ENCODE data around the gene MYO18A.

The MYO18A gene

DNA sequence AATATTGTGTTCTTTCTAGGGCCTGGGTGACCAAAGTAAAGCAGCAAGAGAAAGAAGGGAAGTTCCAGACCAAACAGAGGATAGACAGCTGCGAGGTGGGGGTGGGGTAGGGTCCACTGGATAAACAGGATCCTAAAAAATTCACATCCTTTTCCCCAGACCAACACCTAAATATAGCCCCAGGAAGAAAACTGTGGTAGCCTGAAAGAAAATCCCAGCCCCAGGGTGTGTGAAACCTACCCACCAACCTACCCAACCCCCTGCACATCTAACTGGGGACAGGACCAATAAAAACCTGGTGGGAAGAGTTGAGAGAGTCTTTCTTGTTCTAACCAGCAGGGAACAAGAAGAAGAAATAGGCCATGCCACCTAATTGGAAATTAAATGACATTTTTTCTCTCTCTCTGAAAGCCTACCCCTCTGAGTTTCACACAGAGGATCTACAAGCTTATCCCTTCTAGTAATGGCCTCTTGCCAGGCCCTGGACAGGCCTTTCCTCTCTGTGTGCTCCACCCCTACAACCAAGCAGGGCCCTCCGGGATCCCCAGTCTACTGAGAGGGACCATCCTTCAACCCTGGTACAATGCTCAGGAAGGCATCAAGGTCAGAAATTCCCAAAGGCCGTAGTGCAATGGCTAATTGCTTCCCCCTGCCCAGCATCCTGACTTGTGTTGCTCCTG lies 12.0 kb downstream of the MYO18A start:
- peaks cover 8% of the 10 kb centered on the region for H3K4me1 ChIP-seq (ENCODE audit: control insufficient read depth, insufficient read depth, low read length)
- no peak overlapping the region for H3K4me3 ChIP-seq (ENCODE audit: insufficient read depth, low read depth, low read length)
- H3K36me3 ChIP-seq (ENCODE audit: control insufficient read depth, insufficient read depth, low read length) = no peaks in the 10 kb centered on the region
- no peak overlapping the region for H3K27ac ChIP-seq (ENCODE audit: insufficient read depth, low read depth, low read length, poor library complexity, severe bottlenecking)
- 88% methylated on average over 2 to 3 of the region's 3 CpGs for WGBS, 2 experiments
- no peaks in the 10 kb centered on the region for H3K9me3 ChIP-seq (ENCODE audit: control insufficient read depth, low read length)
- no peaks in the 10 kb centered on the region for H3K27me3 ChIP-seq (ENCODE audit: control insufficient read depth, insufficient read depth, low read length, poor library complexity, severe bottlenecking)

DNA sequence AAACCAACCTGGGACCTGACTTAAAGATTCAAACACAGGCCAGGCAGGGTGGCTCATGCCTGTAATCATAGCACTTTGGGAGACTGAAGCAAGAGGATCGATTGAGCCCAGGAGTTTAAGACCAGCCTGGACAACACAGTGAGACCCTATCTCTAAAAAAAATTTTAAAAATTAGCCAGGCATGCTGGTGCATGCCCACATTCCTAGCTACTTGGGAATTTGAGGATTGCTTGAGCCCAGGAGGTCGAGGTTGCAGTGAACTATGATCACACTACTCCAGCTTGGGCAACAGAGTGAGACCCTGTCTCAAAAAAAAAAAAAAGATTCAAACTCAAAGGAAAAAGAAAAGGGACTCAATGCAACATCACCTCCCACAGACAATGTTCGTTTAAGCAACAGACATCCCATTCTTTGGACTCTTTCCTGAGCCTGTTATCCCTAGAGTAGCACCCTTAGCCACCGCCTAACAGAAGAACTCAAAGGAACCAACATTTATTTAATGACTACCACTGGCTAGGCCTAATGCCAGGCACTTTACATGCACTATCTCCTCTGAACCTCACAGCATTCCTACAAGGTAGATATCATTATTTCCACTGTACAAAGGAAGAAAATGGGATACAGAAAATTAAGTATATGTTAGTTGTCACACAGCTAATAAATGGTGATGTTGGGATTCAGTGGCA lies 12.7 kb downstream of the MYO18A start:
- Histone ChIP-seq H3K27me3 (ENCODE audit: control insufficient read depth, insufficient read depth, low read length, poor library complexity, severe bottlenecking) (no peaks in the 10 kb centered on the region), H3K4me3 (ENCODE audit: insufficient read depth, low read depth, low read length) (no peak overlapping the region), H3K4me1 (ENCODE audit: control insufficient read depth, insufficient read depth, low read length) (peaks cover 8% of the 10 kb centered on the region), H3K27ac (ENCODE audit: insufficient read depth, low read depth, low read length, poor library complexity, severe bottlenecking) (no peak overlapping the region), H3K36me3 (ENCODE audit: control insufficient read depth, insufficient read depth, low read length) (no peaks in the 10 kb centered on the region), H3K9me3 (ENCODE audit: control insufficient read depth, low read length) (no peaks in the 10 kb centered on the region)
- WGBS, 2 experiments = 92 to 93% methylated on average over 4 of the region's 4 CpGs

DNA sequence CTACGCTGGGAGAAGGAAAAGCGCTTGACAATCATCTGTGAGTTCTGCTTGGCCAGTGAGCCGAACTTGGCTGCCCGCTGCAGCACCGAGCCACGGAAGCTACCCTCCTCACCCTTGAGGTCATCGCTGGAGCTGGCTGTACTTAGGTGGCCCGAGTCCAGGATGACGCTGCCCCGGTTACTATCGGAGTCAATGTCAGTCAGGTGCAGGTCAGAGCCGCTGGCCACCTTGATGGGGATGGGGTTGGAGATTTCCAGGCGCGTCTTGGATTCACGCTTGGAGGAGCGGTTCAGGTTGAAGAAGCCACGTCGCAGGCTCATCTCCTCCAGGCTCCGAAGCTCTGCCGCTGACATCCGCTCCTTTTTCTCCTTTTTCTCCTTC lies 13.7 kb downstream of the MYO18A start:
- 95 to 97% methylated on average over 21 of the region's 21 CpGs for WGBS, 2 experiments

DNA sequence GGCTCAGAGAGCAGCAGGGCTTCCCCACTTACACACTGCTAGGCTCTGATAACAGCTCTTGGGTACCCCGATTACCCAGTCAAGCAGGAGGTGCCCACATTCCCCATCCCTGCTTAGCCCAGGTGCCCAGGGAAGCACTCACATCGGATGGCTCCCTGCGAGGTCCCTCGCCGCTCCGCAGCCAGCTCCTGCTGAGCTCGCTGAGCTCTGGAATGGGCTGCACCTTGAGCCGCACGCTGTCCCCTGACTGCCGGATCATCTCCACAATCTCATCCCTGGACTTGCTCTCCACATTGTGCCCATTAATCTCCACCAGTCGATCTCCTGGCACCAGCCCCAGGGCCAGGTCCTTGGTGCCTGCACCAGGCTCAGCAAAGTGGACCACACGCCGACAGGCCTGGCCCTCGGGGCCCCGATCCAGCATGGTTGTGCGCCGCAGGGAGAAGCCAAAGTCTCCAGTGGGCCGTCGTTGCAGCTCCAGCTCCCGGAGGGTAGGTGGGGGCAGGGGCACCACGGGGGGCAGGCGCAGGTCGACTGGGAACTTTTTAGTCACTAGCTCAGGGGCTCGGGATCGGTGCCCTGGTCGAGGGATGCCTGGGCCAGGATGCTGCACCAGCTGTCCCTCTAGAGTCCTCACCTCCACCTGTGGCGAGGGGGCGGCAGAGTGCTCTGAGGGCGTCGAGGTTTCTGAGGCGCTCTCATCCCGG lies 14.2 kb downstream of the MYO18A start:
- H3K36me3 ChIP-seq (ENCODE audit: control insufficient read depth, insufficient read depth, low read length) = no peaks in the 10 kb centered on the region
- no peak overlapping the region for H3K27ac ChIP-seq (ENCODE audit: insufficient read depth, low read depth, low read length, poor library complexity, severe bottlenecking)
- H3K27me3 ChIP-seq (ENCODE audit: control insufficient read depth, insufficient read depth, low read length, poor library complexity, severe bottlenecking) = no peaks in the 10 kb centered on the region
- no peak overlapping the region for H3K4me3 ChIP-seq (ENCODE audit: insufficient read depth, low read depth, low read length)
- no peaks in the 10 kb centered on the region for H3K9me3 ChIP-seq (ENCODE audit: control insufficient read depth, low read length)
- whole genome bisulfite sequencing, 2 experiments = 93 to 94% methylated on average over 32 of the region's 32 CpGs
- peaks cover 8% of the 10 kb centered on the region for H3K4me1 ChIP-seq (ENCODE audit: control insufficient read depth, insufficient read depth, low read length)

More for the DNA sequence above, 13.7 kb downstream of the MYO18A start:
- Histone ChIP-seq H3K27ac (ENCODE audit: insufficient read depth, low read depth, low read length, poor library complexity, severe bottlenecking) (no peak overlapping the region), H3K4me3 (ENCODE audit: insufficient read depth, low read depth, low read length) (no peak overlapping the region), H3K9me3 (ENCODE audit: control insufficient read depth, low read length) (no peaks in the 10 kb centered on the region), H3K27me3 (ENCODE audit: control insufficient read depth, insufficient read depth, low read length, poor library complexity, severe bottlenecking) (no peaks in the 10 kb centered on the region), H3K36me3 (ENCODE audit: control insufficient read depth, insufficient read depth, low read length) (no peaks in the 10 kb centered on the region), H3K4me1 (ENCODE audit: control insufficient read depth, insufficient read depth, low read length) (peaks cover 8% of the 10 kb centered on the region)

DNA sequence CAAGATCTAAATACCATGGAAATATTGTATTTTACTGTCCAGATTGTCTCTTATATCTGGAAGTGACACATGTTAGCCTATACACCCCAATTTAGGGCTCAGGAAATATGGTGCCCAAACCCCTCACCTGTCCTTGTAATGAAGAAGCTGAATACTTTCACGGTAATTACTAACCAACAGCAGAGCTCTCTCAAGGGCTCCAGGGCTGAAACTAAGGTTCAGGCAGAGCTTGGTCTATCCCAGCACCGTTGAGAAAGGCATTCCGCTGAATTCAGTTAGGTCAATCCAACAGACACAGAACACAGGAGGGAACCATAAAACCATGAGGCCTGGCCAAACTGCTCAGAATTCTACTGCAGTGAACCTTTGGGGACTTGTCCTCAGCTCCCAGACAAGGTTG lies 14.9 kb downstream of the MYO18A start:
- H3K9me3 ChIP-seq (ENCODE audit: control insufficient read depth, low read length) = no peaks in the 10 kb centered on the region
- WGBS, 2 experiments = 89 to 92% methylated on average over 3 of the region's 3 CpGs
- H3K27me3 ChIP-seq (ENCODE audit: control insufficient read depth, insufficient read depth, low read length, poor library complexity, severe bottlenecking) = no peaks in the 10 kb centered on the region
- no peak overlapping the region for H3K27ac ChIP-seq (ENCODE audit: insufficient read depth, low read depth, low read length, poor library complexity, severe bottlenecking)
- peaks cover 8% of the 10 kb centered on the region for H3K4me1 ChIP-seq (ENCODE audit: control insufficient read depth, insufficient read depth, low read length)
- H3K36me3 ChIP-seq (ENCODE audit: control insufficient read depth, insufficient read depth, low read length) = no peaks in the 10 kb centered on the region
- H3K4me3 ChIP-seq (ENCODE audit: insufficient read depth, low read depth, low read length) = no peak overlapping the region

DNA sequence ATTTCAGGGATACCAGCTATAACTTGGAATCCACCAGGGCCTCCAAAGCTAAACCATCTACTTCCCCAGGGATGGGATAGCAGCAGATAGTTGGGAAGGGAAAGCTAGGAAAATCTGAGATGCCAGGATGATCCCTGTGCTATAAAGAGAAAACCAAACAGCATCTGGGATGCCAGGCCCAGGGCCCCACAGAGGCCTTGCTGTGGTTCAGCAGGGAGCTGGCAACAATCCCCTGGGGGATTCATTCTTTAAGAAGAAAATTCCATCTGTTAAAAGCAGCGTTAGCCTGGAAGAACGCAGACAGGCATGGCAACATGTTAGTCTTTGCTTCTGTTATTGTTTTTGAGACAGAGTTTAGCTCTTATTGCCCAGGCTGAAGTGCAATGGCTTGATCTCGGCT lies 16.6 kb downstream of the MYO18A start:
- Histone ChIP-seq H3K27ac (ENCODE audit: insufficient read depth, low read depth, low read length, poor library complexity, severe bottlenecking) (no peak overlapping the region), H3K4me1 (ENCODE audit: control insufficient read depth, insufficient read depth, low read length) (peaks cover 11% of the 10 kb centered on the region)
- 70 to 75% methylated on average over 3 of the region's 3 CpGs for WGBS, 2 experiments

DNA sequence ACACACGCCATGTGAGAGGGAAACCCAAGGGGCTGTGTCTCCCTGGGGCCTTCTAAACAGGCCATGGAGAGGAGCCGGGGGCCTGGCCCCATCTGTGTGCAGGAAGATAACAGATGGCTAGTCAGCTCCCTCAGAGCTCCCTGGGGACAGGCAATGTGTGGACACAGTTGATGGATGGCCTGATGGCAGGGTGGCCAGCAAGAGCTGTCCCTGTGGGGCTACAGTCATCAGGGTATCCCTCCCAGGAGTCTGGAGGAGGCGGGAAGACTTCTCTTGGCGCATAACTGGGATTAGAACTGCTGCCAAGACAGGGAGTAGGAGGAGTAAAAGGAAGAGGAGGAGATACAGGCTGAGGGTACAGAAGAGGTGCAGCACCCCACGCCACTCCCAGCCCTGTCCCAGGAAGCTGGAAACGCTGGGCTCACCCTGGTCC lies 17.3 kb downstream of the MYO18A start:
- no peak overlapping the region for H3K27ac ChIP-seq (ENCODE audit: insufficient read depth, low read depth, low read length, poor library complexity, severe bottlenecking)
- no peak overlapping the region for H3K4me3 ChIP-seq (ENCODE audit: insufficient read depth, low read depth, low read length)
- H3K27me3 ChIP-seq (ENCODE audit: control insufficient read depth, insufficient read depth, low read length, poor library complexity, severe bottlenecking) = no peaks in the 10 kb centered on the region
- H3K9me3 ChIP-seq (ENCODE audit: control insufficient read depth, low read length) = no peaks in the 10 kb centered on the region
- no peaks in the 10 kb centered on the region for H3K36me3 ChIP-seq (ENCODE audit: control insufficient read depth, insufficient read depth, low read length)
- WGBS, 2 experiments = 92 to 95% methylated on average over 6 of the region's 6 CpGs
- H3K4me1 ChIP-seq (ENCODE audit: control insufficient read depth, insufficient read depth, low read length) = peaks cover 4% of the 10 kb centered on the region

More for the DNA sequence above, 16.6 kb downstream of the MYO18A start:
- no peaks in the 10 kb centered on the region for H3K27me3 ChIP-seq (ENCODE audit: control insufficient read depth, insufficient read depth, low read length, poor library complexity, severe bottlenecking)
- no peak overlapping the region for H3K4me3 ChIP-seq (ENCODE audit: insufficient read depth, low read depth, low read length)
- no peaks in the 10 kb centered on the region for H3K36me3 ChIP-seq (ENCODE audit: control insufficient read depth, insufficient read depth, low read length)
- no peaks in the 10 kb centered on the region for H3K9me3 ChIP-seq (ENCODE audit: control insufficient read depth, low read length)

DNA sequence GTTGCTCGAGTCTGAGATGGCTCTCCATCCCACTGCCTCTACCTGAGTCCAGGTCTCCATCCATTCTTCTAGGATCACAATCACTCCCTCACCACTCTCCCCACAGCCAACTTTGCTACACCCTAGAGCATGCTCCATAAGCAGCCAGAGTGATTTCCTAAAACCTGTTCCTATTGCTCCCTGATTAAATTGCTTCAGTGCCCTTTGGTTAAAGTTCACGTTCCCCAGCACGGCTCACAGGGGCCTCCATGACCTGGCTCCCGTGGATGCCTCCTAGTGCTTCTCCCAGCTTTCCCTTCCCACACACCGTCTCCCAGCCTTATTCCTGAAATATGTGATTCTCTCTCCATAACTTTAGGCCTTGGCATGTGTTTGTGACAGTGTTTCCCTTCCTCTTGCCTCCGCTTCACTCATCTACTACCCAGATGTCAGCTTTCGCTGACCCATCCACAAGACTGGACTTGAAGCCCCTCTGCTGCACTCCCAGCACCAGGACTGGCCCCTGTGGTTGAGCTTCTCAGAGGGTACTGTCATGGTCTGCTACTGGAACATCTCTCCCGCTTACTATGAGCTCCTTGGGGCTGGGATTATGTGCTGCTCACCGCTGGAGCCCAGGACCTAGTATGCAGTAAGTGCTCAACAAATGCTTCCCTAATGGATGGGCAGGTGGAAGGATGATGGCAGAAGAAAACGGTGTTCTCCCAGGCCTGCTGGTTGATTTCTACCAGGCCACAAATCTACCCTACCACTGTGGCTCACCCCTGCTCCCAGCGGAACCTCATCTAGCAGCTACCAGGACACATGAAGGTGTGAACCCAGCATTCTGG lies 17.9 kb downstream of the MYO18A start:
- Histone ChIP-seq H3K36me3 (ENCODE audit: control insufficient read depth, insufficient read depth, low read length) (no peaks in the 10 kb centered on the region), H3K4me3 (ENCODE audit: insufficient read depth, low read depth, low read length) (no peak overlapping the region), H3K9me3 (ENCODE audit: control insufficient read depth, low read length) (no peaks in the 10 kb centered on the region), H3K27ac (ENCODE audit: insufficient read depth, low read depth, low read length, poor library complexity, severe bottlenecking) (no peak overlapping the region), H3K4me1 (ENCODE audit: control insufficient read depth, insufficient read depth, low read length) (peaks cover 4% of the 10 kb centered on the region), H3K27me3 (ENCODE audit: control insufficient read depth, insufficient read depth, low read length, poor library complexity, severe bottlenecking) (no peaks in the 10 kb centered on the region)
- WGBS, 2 experiments = 93 to 95% methylated on average over 11 of the region's 11 CpGs

DNA sequence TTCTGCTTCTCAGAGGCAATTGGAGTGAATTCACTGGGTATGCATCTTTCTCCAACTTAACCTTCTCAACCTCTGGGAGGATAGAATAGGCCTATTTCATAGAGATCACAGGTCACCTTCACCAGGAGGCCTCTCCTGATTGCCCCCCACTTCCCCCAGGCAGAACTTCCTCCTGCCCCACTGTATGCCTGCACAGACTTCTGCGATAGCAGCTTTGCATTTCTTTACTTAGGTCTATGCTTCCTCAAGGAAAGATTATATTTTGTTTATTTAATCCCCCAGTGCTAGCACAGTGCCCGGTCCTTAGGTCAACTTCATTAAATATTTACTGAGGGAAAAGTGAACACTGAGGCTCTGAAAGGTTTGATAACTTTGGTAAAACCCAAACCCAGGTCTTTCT lies 19.9 kb downstream of the MYO18A start:
- Histone ChIP-seq H3K36me3 (ENCODE audit: control insufficient read depth, insufficient read depth, low read length) (no peaks in the 10 kb centered on the region), H3K9me3 (ENCODE audit: control insufficient read depth, low read length) (no peaks in the 10 kb centered on the region), H3K4me3 (ENCODE audit: insufficient read depth, low read depth, low read length) (no peak overlapping the region), H3K4me1 (ENCODE audit: control insufficient read depth, insufficient read depth, low read length) (peaks cover 24% of the 10 kb centered on the region), H3K27ac (ENCODE audit: insufficient read depth, low read depth, low read length, poor library complexity, severe bottlenecking) (no peak overlapping the region), H3K27me3 (ENCODE audit: control insufficient read depth, insufficient read depth, low read length, poor library complexity, severe bottlenecking) (no peaks in the 10 kb centered on the region)
- 89 to 100% methylated on average over 2 of the region's 2 CpGs for WGBS, 2 experiments

Data from ectodermal cell (in vitro differentiated cells).